CD4-positive, alpha-beta memory T cell (primary cell): ENCODE data around the gene DNM3. TPM values are rescaled to one million over a fixed set of nuclear protein-coding genes. Genes with fewer than 3 reads are reported as not detected.
A peak's percentile ranks its signal among the peaks of the same experiment; 100 is the strongest.

Experiments used
- CTCF ChIA-PET: fragments of 350-600 bp; sonication (Branson Sonifier 250); formaldehyde crosslinking; loops from one replicate; lab custom pipeline; 2021; ENCODE audit warnings: inconsistent platforms; ENCODE audit not compliant: partially characterized antibody; lab: Charles Lee
- POLR2A ChIA-PET: fragments of 350-600 bp; sonication (Branson Sonifier 250); formaldehyde crosslinking; loops from one replicate; lab custom pipeline; 2021; ENCODE audit not compliant: partially characterized antibody; lab: Charles Lee
- DNase-seq, 5 donors: peaks; one replicate each; pipeline versions ENCODE4 v3.0.0 to v3.0.0-alpha.2; 2020 to 2022; ENCODE audit warnings: mixed read lengths in 1 of 5
- H3K27ac ChIP-seq: one replicate; pipeline ENCODE4 v1.7.0; 2013; ENCODE audit warnings: low read depth, low read length
- H3K27me3 ChIP-seq: 2 replicates; pipeline ENCODE4 v1.7.0; 2013; ENCODE audit warnings: mild to moderate bottlenecking, low read length, moderate library complexity; ENCODE audit not compliant: insufficient read depth
- H3K36me3 ChIP-seq: 2 replicates; pipeline ENCODE4 v1.7.0; 2013; ENCODE audit warnings: mild to moderate bottlenecking, low read length, moderate library complexity; ENCODE audit not compliant: insufficient read depth
- H3K4me1 ChIP-seq: 2 replicates; pipeline ENCODE4 v1.7.0; 2013; ENCODE audit warnings: mild to moderate bottlenecking, low read length, moderate library complexity; ENCODE audit not compliant: insufficient read depth
- H3K4me3 ChIP-seq, 2 donors: one replicate each; pipeline ENCODE4 v1.7.0; 2013; ENCODE audit warnings: low read length in 2 of 2, mild to moderate bottlenecking in 1 of 2
- H3K9me3 ChIP-seq, 2 donors: one replicate each; pipeline ENCODE4 v1.7.0; 2013; ENCODE audit warnings: low read length in 2 of 2, control low read depth in 1 of 2; ENCODE audit not compliant: control insufficient read depth in 1 of 2
- H3K27ac Mint-ChIP-seq, 7 donors: one replicate each; pipeline ENCODE4 v1.8.0; 2020 to 2021; ENCODE audit warnings: mixed read lengths in 7 of 7, mild to moderate bottlenecking in 6 of 7, inconsistent platforms in 3 of 7, moderate library complexity in 3 of 7
- H3K27me3 Mint-ChIP-seq, 2 donors: one replicate each; pipeline ENCODE4 v1.8.0; 2020 to 2021; ENCODE audit warnings: mixed read lengths in 2 of 2
- H3K36me3 Mint-ChIP-seq, 2 donors: one replicate each; pipeline ENCODE4 v1.8.0; 2020 to 2021; ENCODE audit warnings: mixed read lengths in 2 of 2, inconsistent platforms in 1 of 2, mild to moderate bottlenecking in 1 of 2
- H3K4me1 Mint-ChIP-seq, 4 donors: one replicate each; pipeline ENCODE4 v1.8.0; 2020 to 2021; ENCODE audit warnings: mixed read lengths in 4 of 4, mild to moderate bottlenecking in 1 of 4
- H3K4me3 Mint-ChIP-seq, 8 donors: one replicate each; pipeline ENCODE4 v1.8.0; 2020 to 2021; ENCODE audit warnings: mixed read lengths in 8 of 8, mild to moderate bottlenecking in 7 of 8, moderate library complexity in 6 of 8, inconsistent platforms in 3 of 8
- H3K9me3 Mint-ChIP-seq, 8 donors: one replicate each; pipeline ENCODE4 v1.8.0; 2020 to 2021; ENCODE audit warnings: mixed read lengths in 8 of 8, mild to moderate bottlenecking in 5 of 8, inconsistent platforms in 3 of 8, moderate library complexity in 1 of 8
- intact Hi-C: fragments of 100-400 bp; cut with micrococcal nuclease; formaldehyde crosslinking; loops from one replicate; pipeline ENCODE4 v1.15.1; 2023
- polyA plus RNA-seq, 2 donors: library from polyadenylated mRNA; unstranded; fragments of 300-500 nt; fragmentation: Illumina TruSeq; gene quantifications; one replicate each; pipeline ENCODE4 v1.2.3, GENCODE V29; 2021
- total RNA-seq, 2 experiments: library from RNA; stranded (reverse); gene quantifications; one replicate each; pipeline ENCODE4 v1.2.3, GENCODE V29; 2021

DNM3 gene
- total and polyA plus RNA-seq, 4 experiments from 2014 or later = 0.37 to 2.7 (median 1.4) TPM

DNA sequence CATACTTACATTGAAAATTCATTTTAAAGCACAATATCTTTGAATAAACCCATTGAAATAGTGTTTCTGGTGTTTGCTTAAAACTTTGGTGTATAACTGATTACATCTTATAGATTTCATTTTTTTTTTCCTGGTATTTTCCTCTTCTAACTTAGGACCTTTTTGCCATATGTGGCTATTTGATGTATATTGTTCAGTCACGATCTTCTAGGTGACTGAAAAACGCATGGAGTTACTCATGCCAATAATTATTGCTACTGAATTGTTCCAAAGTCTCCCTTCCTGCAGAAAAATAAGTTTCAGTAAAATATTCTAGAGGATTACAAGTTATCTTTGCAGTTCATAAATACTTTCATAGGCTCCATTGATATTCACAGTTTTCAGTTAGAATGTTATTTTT, 556.3 kb downstream of the DNM3 start:
- Mint-ChIP-seq H3K4me3 (no peak overlapping the region), H3K36me3 (peaks cover 0 to 5% of the 10 kb centered on the region in 2 donors), H3K4me1 (peaks cover 39 to 78% (median 62%) of the 10 kb centered on the region in 4 donors), H3K27ac (no peak overlapping the region), H3K9me3 (no peaks in the 10 kb centered on the region), H3K27me3 (no peaks in the 10 kb centered on the region)
- peaks cover 55% of the 10 kb centered on the region for H3K4me1 ChIP-seq
- no peaks in the 10 kb centered on the region for H3K36me3 ChIP-seq
- H3K27me3 ChIP-seq = no peaks in the 10 kb centered on the region
- ChIA-PET POLR2A (interaction anchor here (4.4 to 6.8 kb wide), 2 partner anchors 38 to 216 kb away, joined by 32 to 61 read pairs; no protein-coding TSS in a partner anchor), CTCF (interaction anchor here (1.0 to 6.1 kb wide), 7 partner anchors 13 to 307 kb away, joined by 3 to 58 read pairs (median 18); no protein-coding TSS in a partner anchor)
- no peak overlapping the region for H3K27ac ChIP-seq
- H3K9me3 ChIP-seq = no peaks in the 10 kb centered on the region
- intact Hi-C loops = loop anchor here (5.0 to 10.0 kb wide), 2 partner anchors 45 to 613 kb away; partner anchors contain the start of genes METTL13 and PIGC
- H3K4me3 ChIP-seq = no peak overlapping the region
- no peak for DNase-seq

DNA sequence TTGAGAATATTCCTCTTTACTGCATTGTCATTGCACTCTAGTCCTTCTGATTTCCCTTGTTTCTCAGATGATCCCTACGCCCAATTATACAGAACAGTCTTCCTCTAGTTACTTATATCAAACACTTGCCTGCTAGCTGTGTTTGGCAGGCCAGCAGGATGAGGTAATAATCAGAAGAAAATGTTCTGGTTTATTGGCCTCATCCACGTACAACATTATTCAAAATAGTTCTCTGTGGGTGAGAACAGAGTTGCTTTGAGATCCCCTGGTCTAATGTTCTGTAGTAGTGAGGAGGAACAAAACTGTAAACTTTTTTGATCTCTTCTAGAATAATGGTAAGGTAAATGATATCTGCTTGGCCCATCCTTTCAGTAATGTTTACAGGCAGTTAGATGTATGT, 556.9 kb downstream of the DNM3 start:
- peaks cover 0 to 5% of the 10 kb centered on the region in 2 donors for H3K36me3 Mint-ChIP-seq
- Histone ChIP-seq H3K9me3 (no peaks in the 10 kb centered on the region), H3K4me1 (peaks cover 53% of the 10 kb centered on the region), H3K27ac (no peak overlapping the region), H3K27me3 (no peaks in the 10 kb centered on the region), H3K36me3 (no peaks in the 10 kb centered on the region), H3K4me3 (no peak overlapping the region)
- no peaks in the 10 kb centered on the region for H3K9me3 Mint-ChIP-seq
- peak overlapping the region in 4 of 7 donors; percentile 42 to 78 (median 67) for H3K27ac Mint-ChIP-seq
- no peak for DNase-seq
- H3K4me3 Mint-ChIP-seq = peak overlapping the region in 2 of 8 donors; percentile 77 to 80
- intact Hi-C loops = loop anchor here (5.0 to 10.0 kb wide), 2 partner anchors 44 to 613 kb away; partner anchors contain the start of genes METTL13 and PIGC
- no peaks in the 10 kb centered on the region for H3K27me3 Mint-ChIP-seq
- POLR2A ChIA-PET = interaction anchor here (1.6 to 6.8 kb wide), 2 partner anchors 16 to 39 kb away, joined by 3 to 61 read pairs; no protein-coding TSS in a partner anchor
- H3K4me1 Mint-ChIP-seq = peaks cover 37 to 72% (median 59%) of the 10 kb centered on the region in 4 donors
- CTCF ChIA-PET = interaction anchor here (0.8 to 6.1 kb wide), 12 partner anchors 10 to 394 kb away, joined by 3 to 58 read pairs (median 8); partner anchors contain the start of gene PIGC

GRCh38 chr1:172398970-172399755, 557.9 kb downstream of the DNM3 start:
- no peaks in the 10 kb centered on the region for H3K36me3 ChIP-seq
- DNase-seq = peak in 4 of 5 donors; percentile 43 to 55 (median 49)
- peaks cover 0 to under 1% of the 10 kb centered on the region in 2 donors for H3K36me3 Mint-ChIP-seq
- no peaks in the 10 kb centered on the region for H3K27me3 Mint-ChIP-seq
- H3K27ac ChIP-seq = no peak overlapping the region
- H3K4me3 ChIP-seq = peak overlapping the region in 1 of 2 donors; percentile 20
- POLR2A ChIA-PET = interaction anchor here (0.7 to 2.5 kb wide), 9 partner anchors 14 to 307 kb away, joined by 3 to 12 read pairs (median 3); no protein-coding TSS in a partner anchor
- H3K27me3 ChIP-seq = no peaks in the 10 kb centered on the region
- CTCF ChIA-PET = interaction anchor here (0.6 to 6.1 kb wide), 24 partner anchors 9 to 600 kb away, joined by 3 to 58 read pairs (median 6); partner anchors contain the start of gene PIGC
- H3K4me3 Mint-ChIP-seq = peak overlapping the region; percentile 21 to 80 (median 70)
- H3K9me3 Mint-ChIP-seq = no peaks in the 10 kb centered on the region
- H3K27ac Mint-ChIP-seq = peak overlapping the region; percentile 64 to 82 (median 77)
- intact Hi-C loops = loop anchor here (1.0 to 10.0 kb wide), 9 partner anchors 30 to 614 kb away; partner anchors contain the start of genes METTL13 and PIGC
- peaks cover 32 to 68% (median 53%) of the 10 kb centered on the region in 4 donors for H3K4me1 Mint-ChIP-seq
- H3K4me1 ChIP-seq = peaks cover 44% of the 10 kb centered on the region
- H3K9me3 ChIP-seq = no peaks in the 10 kb centered on the region

GRCh38 chr1:172399756-172400721, 558.7 kb downstream of the DNM3 start:
- H3K36me3 ChIP-seq = no peaks in the 10 kb centered on the region
- H3K4me3 Mint-ChIP-seq = peak overlapping the region in 6 of 8 donors; percentile 65 to 80 (median 74)
- H3K9me3 ChIP-seq = no peaks in the 10 kb centered on the region
- no peaks in the 10 kb centered on the region for H3K27me3 ChIP-seq
- H3K27me3 Mint-ChIP-seq = no peaks in the 10 kb centered on the region
- H3K4me3 ChIP-seq = no peak overlapping the region
- POLR2A ChIA-PET = interaction anchor here (0.7 to 2.5 kb wide), 9 partner anchors 13 to 308 kb away, joined by 3 to 12 read pairs (median 3); no protein-coding TSS in a partner anchor
- no peak for DNase-seq
- H3K9me3 Mint-ChIP-seq = no peaks in the 10 kb centered on the region
- intact Hi-C loops = loop anchor here (1.0 to 10.0 kb wide), 9 partner anchors 29 to 615 kb away; partner anchors contain the start of genes METTL13 and PIGC
- no peak overlapping the region for H3K27ac ChIP-seq
- peaks cover 35% of the 10 kb centered on the region for H3K4me1 ChIP-seq
- no peaks in the 10 kb centered on the region for H3K36me3 Mint-ChIP-seq
- H3K4me1 Mint-ChIP-seq = peaks cover 25 to 59% (median 44%) of the 10 kb centered on the region in 4 donors
- CTCF ChIA-PET = interaction anchor here (0.6 to 6.1 kb wide), 27 partner anchors 9 to 601 kb away, joined by 3 to 58 read pairs (median 4); partner anchors contain the start of gene PIGC
- H3K27ac Mint-ChIP-seq = peak overlapping the region in 5 of 7 donors; percentile 64 to 82 (median 77)

- no peaks in the 10 kb centered on the region for H3K9me3 ChIP-seq
- Mint-ChIP-seq H3K9me3 (no peaks in the 10 kb centered on the region), H3K27me3 (no peaks in the 10 kb centered on the region), H3K27ac (peak overlapping the region in 4 of 7 donors; percentile 18 to 64 (median 48)), H3K4me1 (peaks cover 25 to 52% (median 40%) of the 10 kb centered on the region in 4 donors), H3K4me3 (peak overlapping the region in 4 of 8 donors; percentile 4 to 41 (median 22)), H3K36me3 (no peaks in the 10 kb centered on the region)
- no peaks in the 10 kb centered on the region for H3K36me3 ChIP-seq
- H3K27ac ChIP-seq = no peak overlapping the region
- intact Hi-C loops = no loop called here
- H3K4me1 ChIP-seq = peaks cover 29% of the 10 kb centered on the region
- no peaks in the 10 kb centered on the region for H3K27me3 ChIP-seq
- no peak for DNase-seq
- no peak overlapping the region for H3K4me3 ChIP-seq
- POLR2A ChIA-PET = interaction anchor here (2.5 kb wide), 1 partner anchor 219 kb away, joined by 12 read pairs; no protein-coding TSS in a partner anchor
- CTCF ChIA-PET = interaction anchor here (1.0 to 6.1 kb wide), 12 partner anchors 10 to 397 kb away, joined by 3 to 58 read pairs (median 8); no protein-coding TSS in a partner anchor
These were observed 559.4 kb downstream of the DNM3 start for GRCh38 chr1:172400722-172401105.

DNA sequence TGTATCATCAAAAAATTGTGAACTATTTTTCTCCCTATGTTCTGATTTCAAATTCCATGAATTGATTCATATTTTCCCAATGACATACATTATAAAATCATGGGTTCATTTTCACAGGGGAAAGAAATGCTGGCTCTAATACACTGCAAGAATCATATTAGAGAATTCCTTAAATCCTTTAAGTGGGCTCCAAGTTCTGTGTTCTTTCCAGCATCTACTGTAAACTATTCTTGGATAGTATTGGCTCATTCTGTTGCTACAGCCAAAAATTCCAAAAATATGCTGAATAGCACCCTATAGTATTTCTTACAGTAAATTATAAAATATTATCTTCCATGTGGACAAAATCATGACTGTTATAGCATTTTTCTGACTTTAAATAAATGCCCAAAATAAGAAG, 560.2 kb downstream of the DNM3 start:
- Histone ChIP-seq H3K27ac (no peak overlapping the region), H3K4me1 (peaks cover 27% of the 10 kb centered on the region), H3K9me3 (no peaks in the 10 kb centered on the region), H3K4me3 (no peak overlapping the region), H3K27me3 (no peaks in the 10 kb centered on the region), H3K36me3 (no peaks in the 10 kb centered on the region)
- ChIA-PET CTCF (interaction anchor here (1.2 to 6.1 kb wide), 7 partner anchors 27 to 398 kb away, joined by 3 to 58 read pairs (median 18); no protein-coding TSS in a partner anchor), POLR2A (interaction anchor here (2.5 kb wide), 1 partner anchor 220 kb away, joined by 12 read pairs; no protein-coding TSS in a partner anchor)
- no peaks in the 10 kb centered on the region for H3K36me3 Mint-ChIP-seq
- peaks cover 25 to 46% (median 37%) of the 10 kb centered on the region in 4 donors for H3K4me1 Mint-ChIP-seq
- H3K4me3 Mint-ChIP-seq = no peak overlapping the region
- H3K9me3 Mint-ChIP-seq = no peaks in the 10 kb centered on the region
- intact Hi-C loops = no loop called here
- DNase-seq = no peak
- no peak overlapping the region for H3K27ac Mint-ChIP-seq
- no peaks in the 10 kb centered on the region for H3K27me3 Mint-ChIP-seq
